GF-D8 (cell line): ENCODE measurements around the gene KIAA1328.
"Not testable (repeated sequence)": the region's sequence is repeated elsewhere in the genome, so short reads cannot be mapped to it uniquely, and the experiment has no call there.

Source experiments
- DNase-seq: peaks from one replicate; lab custom pipeline; 2025; lab: John Stamatoyannopoulos, UW

KIAA1328 gene

DNA sequence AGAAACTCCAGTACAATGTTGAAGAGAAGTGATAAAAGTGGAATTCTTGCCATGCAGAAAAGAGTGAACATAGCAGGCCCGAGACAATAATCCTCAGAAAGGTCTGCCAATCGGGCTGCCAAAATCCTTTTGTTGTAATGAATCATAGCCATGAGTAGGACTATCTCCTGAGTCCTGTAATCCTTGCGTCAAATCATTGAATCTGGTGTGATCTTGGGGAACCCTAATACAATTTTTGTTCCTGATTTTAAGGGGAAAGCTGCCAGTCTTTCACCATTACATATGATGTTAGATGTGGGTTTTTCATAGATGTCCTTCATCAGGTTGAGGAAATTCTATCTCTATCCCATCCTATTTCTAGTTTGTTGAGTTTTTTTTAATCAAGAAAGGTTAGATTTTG is 2.4 kb upstream of the KIAA1328 start:
- no peak for DNase-seq

DNA sequence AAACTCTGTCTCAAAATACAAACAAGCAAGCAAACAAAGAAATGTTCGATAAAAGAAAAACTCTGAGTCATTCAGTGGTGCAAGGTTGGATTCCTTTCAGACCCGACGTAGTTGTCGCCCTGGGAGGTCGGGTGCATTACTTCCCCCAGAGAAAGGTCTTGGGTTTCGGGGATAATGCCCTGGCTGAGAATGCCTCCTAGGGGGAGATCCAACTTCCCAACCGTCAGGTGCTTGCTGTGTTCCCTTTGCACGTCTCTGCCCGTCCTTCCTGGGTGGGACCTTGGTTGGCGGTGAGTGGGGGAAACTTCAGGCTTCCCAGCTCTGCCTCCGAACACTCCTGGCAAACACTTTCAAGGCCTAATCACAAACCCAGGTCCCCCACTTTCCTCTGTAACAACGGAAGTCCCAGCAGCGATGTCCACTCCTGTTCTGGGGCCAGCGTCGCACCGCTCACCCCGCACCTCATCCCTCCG is 734 bp upstream of the KIAA1328 start:
- DNase-seq: no peak

DNA sequence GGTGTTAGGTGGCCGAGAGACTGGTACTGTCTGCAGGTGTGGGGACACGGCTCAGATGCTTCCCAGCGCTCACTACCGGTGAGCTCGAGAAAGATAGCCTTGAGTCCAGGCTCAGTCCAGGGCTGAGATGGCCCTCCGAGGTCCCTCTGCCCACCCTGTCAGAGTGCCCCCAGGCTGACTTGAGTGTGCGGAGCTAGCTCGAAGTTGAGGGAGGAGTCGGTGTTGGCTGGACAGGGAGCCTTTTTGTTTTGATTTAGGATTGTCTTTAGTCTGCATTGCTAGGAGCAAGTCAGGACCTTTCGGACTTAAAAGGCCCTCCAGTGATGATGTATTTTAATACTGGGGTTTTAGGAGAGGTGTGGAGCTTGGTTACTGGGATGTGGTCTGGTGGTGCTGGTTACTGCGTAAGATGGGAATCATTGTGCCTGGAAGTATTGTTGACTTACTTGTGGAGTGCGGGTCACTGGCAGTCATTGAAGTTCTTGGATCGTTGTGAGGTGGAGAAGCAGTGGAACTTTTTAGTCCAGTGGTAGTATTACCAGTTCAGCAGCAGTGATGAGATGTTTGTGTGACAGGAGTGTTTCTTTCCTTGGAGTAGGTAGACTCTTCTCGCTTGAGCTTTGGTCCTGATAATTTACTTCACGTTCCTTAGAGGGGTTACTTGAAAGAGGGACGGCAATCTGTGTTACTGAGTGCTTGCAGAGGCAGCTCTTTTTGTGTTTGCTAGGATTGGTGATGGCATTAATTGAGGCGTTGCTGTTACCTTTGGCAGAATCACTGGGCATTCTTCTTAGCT is 633 bp downstream of the KIAA1328 start:
- DNase-seq: no peak

DNA sequence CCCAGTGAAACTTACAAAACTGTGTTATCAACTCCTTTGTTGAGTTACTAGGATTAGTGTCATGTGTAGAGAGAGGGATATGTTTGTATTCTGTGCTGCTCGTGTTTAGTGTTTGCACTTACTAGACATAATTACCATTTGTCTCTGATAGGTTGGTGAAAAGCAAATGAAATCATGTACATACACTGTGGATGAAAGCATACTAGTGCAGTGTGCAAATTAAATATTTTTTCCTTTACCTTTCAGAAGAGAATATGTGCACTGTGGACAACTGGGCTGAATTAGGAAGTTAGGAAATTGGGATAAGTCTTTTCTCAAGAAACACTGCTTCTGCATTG is 1.2 kb downstream of the KIAA1328 start:
- DNase-seq: no peak

DNA sequence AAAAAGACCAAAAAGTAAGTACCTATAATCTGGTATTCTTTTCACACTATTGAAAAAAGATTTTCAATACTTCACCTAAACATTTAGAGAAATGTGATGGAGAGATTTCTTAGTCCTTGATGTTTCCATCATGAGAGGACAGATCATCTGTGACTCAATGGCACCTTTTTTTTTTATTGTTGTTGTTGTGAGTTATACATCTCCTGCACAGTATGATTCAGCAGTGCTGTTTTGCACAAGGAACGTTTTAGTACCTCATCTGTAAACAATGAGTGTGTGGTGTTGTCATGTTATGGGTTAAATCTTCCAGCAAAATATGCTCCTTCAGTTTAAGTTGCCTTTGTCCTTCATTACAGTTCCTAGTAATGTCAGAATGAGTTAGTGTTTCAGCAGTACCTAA is 2.2 kb downstream of the KIAA1328 start:
- DNase-seq: no peak

DNA sequence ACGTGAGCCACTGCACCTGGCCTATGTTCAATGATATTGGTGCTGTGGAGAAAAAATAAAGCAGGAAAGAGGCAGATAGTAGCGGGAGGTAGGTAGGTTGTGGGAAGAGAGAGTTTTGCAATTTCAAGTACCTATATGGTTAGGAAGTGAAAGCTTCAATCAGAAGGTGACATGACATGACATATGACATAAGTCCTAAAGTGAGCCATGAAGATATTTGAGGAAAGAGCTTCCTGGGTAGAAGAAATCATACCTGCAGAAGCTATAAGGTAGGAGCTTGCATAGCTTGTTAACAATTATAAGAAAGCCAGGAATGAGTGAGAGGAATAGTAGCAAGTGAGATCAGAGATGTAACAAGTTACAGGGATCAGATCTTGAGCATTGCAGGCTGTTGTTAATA is 4.2 kb downstream of the KIAA1328 start:
- DNase-seq: no peak

DNA sequence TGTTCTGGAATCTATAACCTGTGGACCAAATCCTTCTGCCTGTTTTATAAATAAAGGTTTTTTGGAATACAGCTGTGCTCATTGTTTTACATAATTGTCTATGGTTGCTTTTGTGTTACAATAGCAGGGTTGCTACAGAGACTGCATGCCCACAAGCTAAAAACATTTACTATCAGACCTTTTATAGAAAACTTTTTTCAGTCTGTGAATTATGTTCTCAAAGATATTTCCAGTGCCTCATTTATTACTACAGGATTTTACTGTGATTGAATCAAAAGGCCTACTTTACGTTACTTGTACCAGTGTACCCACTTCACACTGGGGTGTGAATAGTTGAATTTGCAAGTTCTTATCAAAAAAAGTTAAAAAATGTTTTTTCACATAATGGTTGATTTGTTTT is 7.0 kb downstream of the KIAA1328 start:
- DNase-seq: no peak

DNA sequence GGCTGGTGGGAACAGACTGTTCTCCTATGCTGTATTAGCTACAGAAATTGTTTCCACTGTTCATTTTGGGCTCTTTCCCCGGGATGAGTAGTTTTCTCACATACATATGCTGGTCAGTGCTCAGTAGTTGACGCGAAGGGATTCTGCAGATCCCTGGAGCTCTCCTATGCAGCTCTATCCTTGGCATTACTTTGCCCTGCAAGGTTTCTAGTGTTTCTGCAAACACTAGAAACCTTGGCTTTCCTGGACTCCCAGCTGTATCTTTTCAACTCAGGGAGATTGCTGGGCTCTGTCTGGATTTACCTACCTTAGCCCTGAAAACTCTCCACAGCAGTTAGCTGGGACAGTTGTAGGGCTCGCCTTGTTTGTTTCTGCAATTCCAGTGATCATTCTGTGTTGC is 10.9 kb downstream of the KIAA1328 start:
- no peak for DNase-seq

DNA sequence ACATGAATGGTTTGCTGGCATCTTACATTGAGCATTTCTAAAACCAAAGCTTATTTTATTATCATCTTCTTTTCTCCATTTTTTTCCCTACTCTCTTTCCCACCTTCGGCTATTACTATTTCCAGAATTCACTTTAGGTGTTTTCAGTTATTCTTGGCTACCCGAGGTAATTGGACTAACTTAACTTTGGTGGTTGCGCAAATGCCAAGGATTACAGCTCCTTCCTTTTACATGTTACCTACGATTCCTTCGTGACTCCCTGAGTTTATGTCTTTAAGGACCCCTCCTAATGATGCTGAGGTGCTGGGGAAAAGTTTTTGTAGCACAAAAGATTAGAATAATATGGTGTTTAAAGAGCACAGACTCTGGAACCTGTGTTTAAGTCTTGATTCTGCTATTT is 14.3 kb downstream of the KIAA1328 start:
- DNase-seq: no peak

DNA sequence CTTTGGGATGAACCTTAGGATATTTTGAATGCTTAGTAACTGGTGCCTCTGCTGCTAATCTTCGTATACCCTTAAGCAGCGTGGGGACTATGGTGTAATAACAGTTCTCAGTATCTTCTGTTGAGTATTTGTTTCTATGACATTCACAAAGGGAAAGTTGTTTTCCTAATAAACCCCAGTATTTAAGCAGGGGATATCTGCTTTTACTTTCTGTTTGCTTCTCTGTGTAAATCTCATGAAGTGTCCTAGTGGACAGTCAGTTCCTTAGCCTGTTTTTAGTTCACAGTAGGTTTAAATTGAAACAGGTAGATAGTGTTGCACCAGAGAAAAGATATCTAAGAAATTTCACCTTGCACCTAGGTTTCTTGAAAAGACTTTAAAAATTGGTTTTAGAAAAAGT is 14.9 kb downstream of the KIAA1328 start:
- no peak for DNase-seq

DNA sequence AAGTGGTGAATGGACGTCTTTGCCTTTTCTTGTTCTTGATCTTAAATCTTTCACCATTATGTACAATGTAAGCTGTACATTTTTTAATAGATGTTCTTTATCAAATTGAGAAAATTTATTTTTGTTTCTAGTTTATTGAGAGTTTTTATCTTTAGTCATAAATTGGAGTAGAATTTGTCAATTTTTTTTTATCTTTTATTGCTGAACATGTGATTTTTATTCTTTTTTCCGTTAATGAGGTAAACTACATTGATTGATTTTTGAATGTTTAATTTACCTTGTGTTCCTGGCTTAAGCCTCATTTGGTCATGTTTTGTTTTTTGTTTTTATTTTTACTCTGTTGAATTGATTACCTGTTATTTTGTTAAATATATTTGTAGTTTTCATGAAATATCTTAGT is 19.7 kb downstream of the KIAA1328 start:
- no peak for DNase-seq

DNA sequence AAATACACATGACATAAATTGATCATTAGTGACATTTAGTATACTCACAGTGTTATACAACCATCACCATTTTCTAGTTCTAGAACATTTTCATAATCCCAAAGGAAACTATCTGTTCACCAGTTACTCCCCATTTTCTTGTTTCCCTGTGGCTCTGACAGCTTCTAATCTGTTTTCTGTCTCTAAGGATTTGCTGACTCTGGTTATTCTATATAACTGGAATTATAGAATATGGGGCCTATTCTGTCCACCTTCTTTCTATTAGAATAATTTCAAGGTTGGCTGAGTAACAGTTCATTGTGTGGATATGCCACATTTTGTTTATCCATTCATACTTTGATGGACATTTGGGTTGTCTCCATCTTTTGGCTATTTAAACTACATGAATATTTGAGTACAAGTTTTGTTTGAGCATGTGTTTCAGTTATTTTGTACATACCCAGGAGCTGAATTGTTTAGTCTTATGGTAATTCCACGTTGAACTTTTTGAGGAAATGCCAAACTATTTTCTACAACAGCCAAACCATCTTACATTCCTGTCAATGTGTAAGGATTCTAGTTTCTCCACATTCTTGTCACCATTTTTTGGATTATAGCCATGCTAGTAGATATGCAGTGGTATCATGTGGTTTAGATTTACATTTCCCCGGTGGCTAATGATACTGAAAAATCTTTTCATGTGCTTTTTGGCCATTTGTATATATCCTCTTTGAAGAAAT is 20.5 kb downstream of the KIAA1328 start:
- DNase-seq: no peak

DNA sequence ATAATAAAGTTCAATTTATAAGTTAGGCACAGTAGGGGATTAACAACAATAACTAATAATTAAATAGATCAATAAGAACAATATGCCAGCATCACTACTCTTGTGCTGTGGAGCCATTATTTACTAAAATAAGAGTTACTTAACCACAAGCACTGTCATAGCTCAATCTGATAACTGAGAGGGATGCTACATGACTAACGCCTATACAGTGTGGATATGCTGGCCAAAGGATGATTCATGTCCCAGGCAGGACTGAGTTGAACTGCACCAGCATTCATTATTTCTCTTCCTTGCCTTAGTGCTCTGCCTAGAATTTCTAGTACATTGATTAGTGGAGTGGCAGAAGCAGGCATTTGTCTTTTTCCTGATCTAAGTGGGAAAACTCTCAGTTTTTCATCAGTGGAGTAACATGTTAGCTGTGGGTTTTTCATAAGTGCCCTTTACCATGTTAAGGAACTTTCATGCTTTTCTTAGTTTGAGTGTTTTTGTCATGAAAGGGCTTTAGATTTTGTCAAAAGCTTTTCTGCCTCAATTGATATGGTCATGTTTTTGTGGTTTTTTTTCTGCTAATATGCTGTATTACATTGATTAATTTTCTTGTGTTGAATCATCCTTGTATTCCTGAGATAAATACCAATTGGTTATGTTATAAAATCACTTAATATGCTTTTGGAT is 21.7 kb downstream of the KIAA1328 start:
- DNase-seq: no peak

DNA sequence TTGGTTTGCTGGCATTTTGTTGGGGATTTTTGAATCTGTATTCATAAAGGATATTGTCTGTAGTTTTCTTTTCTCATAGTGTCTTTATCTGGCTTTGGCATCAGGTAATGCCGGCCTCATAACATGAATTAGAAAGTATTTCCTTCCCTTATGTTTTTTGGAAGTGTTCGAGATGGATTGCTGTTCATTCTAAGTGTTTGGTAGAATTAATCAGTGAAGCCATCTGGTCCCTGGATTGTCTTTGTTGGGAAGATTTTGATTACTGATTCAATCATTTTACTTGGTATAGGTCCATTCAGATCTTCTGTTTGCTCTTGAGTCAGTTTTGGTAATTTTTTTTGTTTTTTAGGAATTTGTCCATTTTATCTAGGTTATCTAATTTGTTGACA is 22.3 kb downstream of the KIAA1328 start:
- DNase-seq: no peak

DNA sequence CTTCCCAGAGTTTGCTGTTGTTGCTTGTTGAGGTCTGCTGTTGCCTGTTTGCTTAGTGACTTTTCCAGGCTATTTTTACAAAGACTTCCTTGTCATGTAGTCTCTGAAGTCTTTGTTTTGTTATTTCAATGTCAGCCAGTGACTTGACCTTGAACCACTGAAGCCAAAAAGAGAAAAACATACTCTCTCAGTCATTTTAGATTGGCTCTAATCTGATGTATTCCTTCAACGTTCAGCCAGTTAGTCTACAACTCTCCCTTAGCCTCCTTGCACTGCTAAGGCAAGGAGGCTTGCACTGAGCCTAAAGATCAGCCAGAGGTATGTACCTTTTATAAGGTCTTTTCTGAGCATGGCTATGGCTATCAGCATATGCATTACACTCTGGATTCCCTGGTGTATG is 27.9 kb downstream of the KIAA1328 start:
- DNase-seq: no peak

DNA sequence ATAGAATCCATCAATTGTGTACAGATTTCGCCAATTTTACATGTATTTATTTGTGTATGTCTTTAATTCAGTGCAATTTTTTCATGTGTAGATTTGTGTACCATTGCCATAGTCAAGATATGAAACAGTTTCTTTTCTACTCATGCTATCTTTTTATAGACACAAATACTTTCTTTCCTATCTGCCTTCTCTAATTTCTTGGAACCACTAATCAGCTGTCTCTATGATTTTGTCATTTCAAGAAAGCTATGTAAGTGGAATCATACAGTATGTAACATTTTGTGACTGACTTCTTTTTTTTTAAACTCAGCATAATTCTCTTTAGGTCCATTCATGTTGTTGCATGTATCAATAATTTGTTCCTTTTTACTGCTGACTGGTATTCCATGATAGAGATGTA is 33.3 kb downstream of the KIAA1328 start:
- DNase-seq: no peak

DNA sequence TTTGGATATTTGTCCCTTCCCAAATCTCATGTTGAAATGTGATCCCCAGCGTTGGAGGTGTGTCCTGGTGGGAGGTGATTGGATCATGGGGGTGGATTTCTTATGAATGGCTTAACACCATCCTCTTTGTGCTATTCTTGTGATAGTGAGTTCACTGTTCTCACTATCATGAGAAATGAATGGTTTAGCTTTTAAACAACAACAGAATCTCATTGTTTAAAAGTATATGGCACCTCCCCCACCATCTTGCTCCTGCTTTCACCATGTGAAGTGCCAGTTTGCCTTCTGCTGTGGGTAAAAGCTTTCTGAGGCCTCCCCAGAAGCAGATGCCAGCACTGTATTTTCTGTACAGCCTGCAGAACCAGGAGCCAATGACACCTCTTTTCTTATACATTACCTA is 38.1 kb downstream of the KIAA1328 start:
- DNase-seq: no peak

DNA sequence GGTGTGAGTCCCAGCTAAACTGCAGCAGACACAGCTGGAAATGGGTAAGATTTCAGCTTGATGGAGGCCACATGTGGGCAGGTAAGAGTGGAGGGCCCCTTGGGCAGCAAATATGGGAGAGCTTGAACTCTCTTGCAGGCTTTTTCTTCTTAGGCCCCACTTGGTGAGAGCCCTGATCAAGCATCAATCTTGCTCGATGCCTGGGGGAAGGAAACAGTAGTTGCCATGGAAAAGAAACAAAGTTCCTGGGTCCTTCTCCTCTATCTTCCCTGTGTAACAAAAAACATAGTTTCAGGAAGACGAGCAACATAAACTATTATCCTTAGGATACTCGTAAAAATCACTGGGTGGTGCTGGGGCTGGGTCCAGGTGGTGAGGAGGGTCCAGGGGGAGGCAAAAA is 42.9 kb downstream of the KIAA1328 start:
- no peak for DNase-seq

DNA sequence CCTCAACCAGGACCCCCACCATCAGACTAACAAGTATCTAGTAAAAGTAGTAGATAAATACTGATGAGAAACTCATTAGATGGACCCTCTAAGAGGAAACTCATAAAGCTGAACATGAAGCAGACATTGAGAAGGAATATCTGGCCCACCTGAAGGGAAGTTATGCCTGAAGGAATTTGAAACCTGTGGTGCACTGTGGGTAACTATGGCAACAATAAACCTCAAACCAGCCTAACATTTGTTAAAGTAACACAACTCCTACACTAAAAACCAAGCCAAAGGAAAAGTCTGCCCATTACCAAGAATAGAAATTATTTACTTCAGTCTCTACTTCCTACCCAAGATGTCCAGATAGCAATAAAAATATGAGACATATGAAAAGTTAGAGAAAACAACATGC is 43.4 kb downstream of the KIAA1328 start:
- DNase-seq: no peak

DNA sequence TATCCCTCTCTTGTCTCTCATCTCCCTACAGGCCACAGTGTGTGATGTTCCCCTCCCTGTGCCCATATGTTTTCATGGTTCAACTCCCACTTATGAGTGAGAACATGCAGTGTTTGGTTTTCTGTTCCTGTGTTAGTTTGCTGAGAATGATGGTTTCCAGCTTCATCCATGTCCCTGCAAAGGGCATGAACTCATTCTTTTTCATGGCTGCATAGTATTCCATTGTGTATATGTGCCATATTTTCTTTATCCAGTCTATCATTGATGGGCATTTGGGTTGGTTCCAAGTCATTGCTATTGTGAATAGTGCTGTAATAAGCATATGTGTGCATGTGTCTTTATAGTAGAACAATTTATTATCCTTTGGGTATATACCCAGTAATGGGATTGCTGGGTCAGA is 44.9 kb downstream of the KIAA1328 start:
- not testable (repeated sequence) for DNase-seq

DNA sequence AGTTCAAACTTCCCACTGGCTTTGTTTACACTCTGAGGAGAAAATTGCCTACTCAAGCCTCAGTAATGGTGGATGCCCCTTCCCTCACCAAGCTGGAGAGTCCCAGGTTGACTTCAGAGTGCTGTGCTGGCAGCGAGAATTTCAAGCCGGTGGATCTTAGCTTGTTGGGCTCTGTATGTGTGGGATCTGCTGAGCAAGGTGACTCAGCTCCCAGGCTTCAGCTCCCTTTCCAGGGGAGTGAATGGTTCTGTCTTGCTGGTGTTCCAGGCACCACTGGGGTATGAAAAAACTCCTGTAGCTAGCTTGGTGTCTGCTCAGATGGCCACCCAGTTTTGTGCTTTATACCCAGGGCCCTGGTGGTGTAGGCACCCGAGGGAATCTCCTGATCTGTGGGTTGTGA is 50.9 kb downstream of the KIAA1328 start:
- not testable (repeated sequence) for DNase-seq

DNA sequence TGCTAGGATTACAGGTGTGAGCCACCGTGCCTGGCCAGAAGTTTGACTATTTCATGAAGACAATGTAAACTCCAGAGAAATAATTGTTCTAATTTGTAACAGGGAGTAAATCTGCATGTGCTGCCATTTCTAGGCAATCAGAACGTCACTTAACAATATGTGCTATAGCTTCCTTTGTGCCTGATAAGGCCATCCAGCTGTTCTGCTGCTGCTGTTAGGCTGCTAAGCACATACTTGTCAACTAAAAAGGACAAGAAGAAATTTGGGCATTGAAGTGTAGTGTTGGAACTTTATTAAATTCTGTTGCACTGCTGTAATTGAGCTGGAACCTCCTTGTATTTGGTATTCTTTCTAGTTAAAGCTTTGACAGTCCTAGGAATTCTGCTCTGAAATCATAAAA is 57.1 kb downstream of the KIAA1328 start:
- no peak for DNase-seq

DNA sequence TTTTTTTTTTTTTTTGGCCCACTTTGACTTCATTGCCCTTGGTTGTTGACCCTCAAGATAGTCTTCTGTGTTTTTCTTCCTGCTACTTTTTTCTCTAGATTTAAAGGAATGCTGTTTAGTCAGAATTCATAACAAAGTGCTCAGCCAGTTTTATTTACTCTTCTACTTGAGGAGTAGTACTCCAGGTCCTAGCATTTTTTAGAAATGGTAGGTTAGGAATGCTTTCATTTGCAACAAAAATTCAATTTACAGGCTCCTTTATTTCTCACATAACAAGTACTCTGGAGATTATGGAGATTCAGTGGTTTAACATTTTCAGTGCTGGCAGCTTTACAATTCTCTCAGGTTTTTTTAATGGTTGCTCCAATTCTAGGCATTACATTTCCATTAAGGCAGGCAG is 58.2 kb downstream of the KIAA1328 start:
- DNase-seq: no peak
